ENCODE data around the gene KLHL35.
"Not testable (repeated sequence)": the region's sequence is repeated elsewhere in the genome, so short reads cannot be mapped to it uniquely, and the experiment has no call there.

KLHL35 gene

GRCh38 chr11:75389276-75389605 lies 43.8 kb downstream of the KLHL35 start:
- TF ChIP-seq POLR2A (IDR thresholded peaks at IDR 0.05; ENCODE audit: low read length) = no peak
- TF ChIP-seq GATA1 (IDR thresholded peaks at IDR 0.05; ENCODE audit: low read depth, low read length) = no peak
- no peak for DNase-seq

DNA sequence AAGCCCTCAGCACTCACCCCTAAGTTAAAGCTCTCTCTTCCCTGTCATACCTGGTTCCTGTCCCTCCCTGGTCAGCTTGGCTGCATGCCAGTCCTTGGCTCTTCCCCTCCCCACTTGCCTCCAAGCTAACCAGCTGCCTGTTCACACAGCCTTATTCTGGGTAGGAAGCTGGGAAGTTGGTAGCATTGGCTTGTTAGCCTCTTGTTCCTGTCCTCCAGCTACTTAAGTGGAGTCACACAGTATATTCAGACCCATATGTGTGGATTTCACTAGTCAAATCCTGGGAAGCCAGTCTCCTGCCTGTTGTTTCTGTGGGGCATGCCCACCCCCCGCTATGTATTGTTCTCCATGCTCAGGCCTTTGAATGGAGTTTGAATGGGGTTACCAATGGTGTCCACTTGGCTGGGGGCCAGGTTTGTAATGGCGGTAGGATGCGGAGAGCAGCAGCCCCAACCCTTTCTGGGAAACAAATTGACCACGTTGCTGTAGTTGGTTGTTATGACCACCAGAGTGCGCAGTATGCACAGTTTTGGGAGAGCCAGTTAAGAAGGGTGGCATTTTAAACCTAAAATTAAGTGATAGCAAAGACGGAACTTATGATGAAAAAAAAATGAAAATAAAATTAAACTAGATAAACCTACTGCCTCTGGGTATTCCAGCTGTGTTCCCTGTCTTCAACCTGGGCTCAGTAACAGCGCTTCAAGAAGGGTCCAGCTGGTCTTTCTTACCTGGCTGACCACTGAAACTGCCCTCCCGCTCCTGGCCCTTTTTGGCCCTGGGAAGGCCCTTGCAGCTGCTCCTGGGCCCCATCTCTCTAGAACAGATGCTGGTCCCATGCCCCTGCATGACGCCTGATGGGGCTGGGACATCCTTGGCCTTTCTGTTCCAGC lies 44.4 kb downstream of the KLHL35 start:
- peak; percentile 86 to 90 for DNase-seq

DNA sequence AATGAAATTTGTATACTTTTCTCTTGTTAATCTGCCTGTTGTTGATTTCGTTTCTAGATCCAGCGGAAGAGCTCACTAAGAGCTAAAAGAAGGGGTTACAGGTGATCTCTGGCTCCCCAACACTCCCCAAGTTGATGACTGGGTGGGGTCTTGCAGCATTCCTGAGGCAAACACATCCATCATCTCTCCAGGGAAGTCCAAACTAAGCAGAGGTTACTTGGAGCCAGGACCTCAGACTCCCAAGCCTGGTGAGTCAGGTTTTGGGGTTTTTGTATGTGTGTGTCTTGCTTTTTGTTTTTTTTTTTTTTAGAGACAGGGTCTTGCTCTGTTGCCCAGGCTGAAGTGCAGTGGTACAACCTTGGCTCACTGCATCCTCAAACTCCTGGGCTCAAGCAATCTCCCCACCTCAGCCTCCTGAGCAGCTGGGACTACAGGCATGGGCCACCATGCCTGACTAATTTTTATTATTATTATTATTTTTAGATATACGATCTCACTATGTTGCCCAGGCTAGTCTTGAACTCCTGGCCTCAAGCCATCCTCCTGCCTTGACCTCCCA lies 45.2 kb downstream of the KLHL35 start:
- no peak for DNase-seq
- TF ChIP-seq GATA1 (IDR thresholded peaks at IDR 0.05; ENCODE audit: low read depth, low read length) = no peak
- no peak for TF ChIP-seq POLR2A (IDR thresholded peaks at IDR 0.05; ENCODE audit: low read length)

More for the DNA sequence above, 44.4 kb downstream of the KLHL35 start:
- TF ChIP-seq POLR2A (IDR thresholded peaks at IDR 0.05; ENCODE audit: low read length) = no peak
- no peak for TF ChIP-seq GATA1 (IDR thresholded peaks at IDR 0.05; ENCODE audit: low read depth, low read length)

GRCh38 chr11:75386942-75387630 lies 45.9 kb downstream of the KLHL35 start:
- DNase-seq = no peak
- TF ChIP-seq POLR2A (IDR thresholded peaks at IDR 0.05; ENCODE audit: low read length) (no peak), GATA1 (IDR thresholded peaks at IDR 0.05; ENCODE audit: low read depth, low read length) (no peak)

DNA sequence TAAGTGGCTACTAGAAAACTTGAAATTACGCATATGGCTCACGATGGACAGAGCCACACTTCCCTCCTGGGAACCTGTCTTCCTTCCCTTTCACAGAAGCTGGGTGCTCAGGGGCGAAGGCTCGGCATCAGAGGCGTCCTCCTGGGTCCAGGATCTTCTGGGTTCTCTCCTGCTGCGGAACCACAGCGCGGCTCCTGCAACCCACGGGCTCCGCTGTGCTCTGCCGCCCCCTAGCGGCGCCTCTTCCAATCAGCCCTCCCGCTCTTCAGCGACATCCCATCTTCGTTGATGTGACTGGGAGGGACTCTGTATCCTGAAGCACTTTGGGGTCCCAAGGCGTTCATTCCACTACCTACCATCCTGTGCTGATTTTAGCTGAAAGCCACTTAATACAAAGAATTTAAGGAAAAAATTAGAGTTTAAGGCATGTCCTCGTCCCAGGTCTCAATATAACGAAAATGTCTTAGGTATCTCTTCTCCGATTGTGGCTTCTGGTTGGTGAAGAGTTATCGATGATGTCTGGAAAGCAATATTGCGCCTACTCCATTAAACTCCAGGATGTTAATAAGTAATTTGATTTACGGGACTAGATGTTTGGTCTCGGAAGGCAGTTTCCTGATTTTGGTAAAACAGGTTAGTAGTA lies 48.4 kb downstream of the KLHL35 start:
- TF ChIP-seq POLR2A (IDR thresholded peaks at IDR 0.05; ENCODE audit: low read length) (no peak), GATA1 (IDR thresholded peaks at IDR 0.05; ENCODE audit: low read depth, low read length) (no peak)
- DNase-seq = peak; percentile 75 to 90

- TF ChIP-seq GATA1 (IDR thresholded peaks at IDR 0.05; ENCODE audit: low read depth, low read length) = no peak
- TF ChIP-seq POLR2A (IDR thresholded peaks at IDR 0.05; ENCODE audit: low read length) = no peak
- DNase-seq = no peak
Measured at GRCh38 chr11:75383246-75383645, 49.8 kb downstream of the KLHL35 start.

DNA sequence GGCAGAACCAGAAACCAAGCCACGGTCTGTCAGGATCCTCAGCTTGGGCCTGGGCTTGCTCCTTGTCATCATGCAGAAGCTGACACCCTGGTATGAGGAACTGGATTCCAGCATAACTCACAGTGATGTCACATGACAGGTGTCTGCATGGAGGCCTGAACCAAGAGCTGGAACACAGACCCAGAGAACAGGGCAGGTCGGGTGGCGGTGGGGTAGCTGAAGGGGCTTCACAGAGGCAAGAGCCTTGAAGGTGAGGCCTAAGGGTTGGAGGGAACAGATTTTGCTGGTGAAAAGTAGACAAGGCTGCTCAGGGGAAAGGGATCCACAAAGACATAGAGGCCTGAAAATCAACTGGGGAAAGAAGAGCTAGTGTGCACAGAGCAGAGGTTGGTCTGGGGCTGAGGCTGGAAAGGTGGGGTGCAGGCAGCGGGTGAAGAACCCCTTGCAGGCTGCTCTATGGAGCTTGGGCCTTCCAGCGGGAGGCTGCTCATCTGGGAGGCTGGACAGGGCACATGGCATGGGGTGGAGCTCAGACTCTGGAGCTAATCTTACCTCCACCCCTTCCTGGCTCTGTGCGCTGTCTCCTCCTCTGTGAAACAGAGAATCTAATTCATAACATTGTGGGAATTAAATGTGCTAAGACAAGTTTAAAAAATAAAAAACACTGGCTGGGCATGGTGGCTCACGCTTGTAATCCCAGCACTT lies 52.1 kb downstream of the KLHL35 start:
- TF ChIP-seq POLR2A (IDR thresholded peaks at IDR 0.05; ENCODE audit: low read length) (no peak), GATA1 (IDR thresholded peaks at IDR 0.05; ENCODE audit: low read depth, low read length) (no peak)
- no peak for DNase-seq

DNA sequence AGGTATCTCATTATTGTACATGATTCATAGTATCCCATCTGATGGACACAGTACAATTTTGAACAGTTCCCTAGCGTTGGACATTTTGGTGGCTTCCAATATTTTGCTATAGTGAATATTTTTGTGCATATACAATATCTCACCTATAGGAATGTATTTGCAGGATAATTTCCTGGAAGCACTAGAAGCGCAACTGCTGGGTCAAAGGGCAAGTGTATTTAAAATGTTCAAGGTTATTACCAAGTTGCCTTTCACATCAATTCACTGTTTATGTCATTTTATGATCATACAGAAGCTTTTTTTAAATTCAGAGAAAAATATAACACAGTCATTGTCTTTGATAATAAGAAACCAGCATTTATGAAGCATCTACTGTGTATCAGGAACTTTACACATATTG lies 52.8 kb downstream of the KLHL35 start:
- DNase-seq = no peak
- no peak for TF ChIP-seq GATA1 (IDR thresholded peaks at IDR 0.05; ENCODE audit: low read depth, low read length)
- no peak for TF ChIP-seq POLR2A (IDR thresholded peaks at IDR 0.05; ENCODE audit: low read length)

- not testable (repeated sequence) for DNase-seq
Measured at GRCh38 chr11:75378776-75379175, 54.2 kb downstream of the KLHL35 start.

- TF ChIP-seq POLR2A (IDR thresholded peaks at IDR 0.05; ENCODE audit: low read length) = no peak
- no peak for TF ChIP-seq GATA1 (IDR thresholded peaks at IDR 0.05; ENCODE audit: low read depth, low read length)
- no peak for DNase-seq
Measured at GRCh38 chr11:75376175-75376574, 56.8 kb downstream of the KLHL35 start.

GRCh38 chr11:75375626-75376025 lies 57.4 kb downstream of the KLHL35 start:
- no peak for DNase-seq
- TF ChIP-seq POLR2A (IDR thresholded peaks at IDR 0.05; ENCODE audit: low read length) (no peak), GATA1 (IDR thresholded peaks at IDR 0.05; ENCODE audit: low read depth, low read length) (no peak)

- TF ChIP-seq GATA1 (IDR thresholded peaks at IDR 0.05; ENCODE audit: low read depth, low read length) (no peak), POLR2A (IDR thresholded peaks at IDR 0.05; ENCODE audit: low read length) (no peak)
- DNase-seq = no peak
Measured at GRCh38 chr11:75374646-75375045, 58.4 kb downstream of the KLHL35 start.

- no peak for DNase-seq
Measured at GRCh38 chr11:75373201-75373600, 59.8 kb downstream of the KLHL35 start.

More at GRCh38 chr11:75373201-75373600, 59.8 kb downstream of the KLHL35 start:
- no peak for TF ChIP-seq POLR2A (IDR thresholded peaks at IDR 0.05; ENCODE audit: low read length)
- no peak for TF ChIP-seq GATA1 (IDR thresholded peaks at IDR 0.05; ENCODE audit: low read depth, low read length)
